CD4-positive, alpha-beta T cell (primary cell): Measurements from ENCODE around the gene OST4. TPM values are rescaled to one million over a fixed set of nuclear protein-coding genes. Genes with fewer than 3 reads are reported as not detected.
A peak's percentile ranks its signal among the peaks of the same experiment; 100 is the strongest.
"Not testable (repeated sequence)": the region's sequence is repeated elsewhere in the genome, so short reads cannot be mapped to it uniquely, and the experiment has no call there.

Experiments used
- ATAC-seq: fragments of 200-7000 bp; cut with Tn5 transposase; one replicate; pipeline ENCODE4 v1.10.0; 2022; ENCODE audit warnings: mild to moderate bottlenecking; ENCODE audit not compliant: poor library complexity
- CTCF ChIA-PET: fragments of 350-600 bp; sonication (Branson Sonifier 250); formaldehyde crosslinking; loops from one replicate; lab custom pipeline; 2021; ENCODE audit warnings: antibody characterized with exemption, inconsistent platforms; lab: Charles Lee
- POLR2A ChIA-PET: fragments of 350-600 bp; sonication (Branson Sonifier 250); formaldehyde crosslinking; loops from one replicate; lab custom pipeline; 2021; ENCODE audit warnings: antibody characterized with exemption, inconsistent platforms; lab: Charles Lee
- DNase-seq, 14 experiments: peaks; one replicate each; pipeline ENCODE4 v3.0.0-alpha.2; 2013 to 2020; ENCODE audit warnings: mixed read lengths in 2 of 14
- H3K27ac ChIP-seq, 2 donors: one replicate each; pipeline versions ENCODE4 v1.5.1 to v1.7.0; 2013; ENCODE audit warnings: low read length in 2 of 2, low read depth in 1 of 2, mild to moderate bottlenecking in 1 of 2
- H3K27me3 ChIP-seq, 2 experiments: 1 replicate in 1 of 2; 2 replicates in 1 of 2; pipeline versions ENCODE4 v1.6.1 to v1.7.0; 2013; ENCODE audit warnings: low read length in 2 of 2, control low read depth in 1 of 2, mild to moderate bottlenecking in 1 of 2, moderate library complexity in 1 of 2; ENCODE audit not compliant: insufficient read depth in 2 of 2, control insufficient read depth in 1 of 2
- H3K36me3 ChIP-seq: one replicate; pipeline ENCODE4 v1.6.1; 2013; ENCODE audit warnings: low read length, control low read depth; ENCODE audit not compliant: insufficient read depth
- H3K4me1 ChIP-seq: one replicate; pipeline ENCODE4 v1.6.1; 2013; ENCODE audit warnings: low read length, control low read depth; ENCODE audit not compliant: insufficient read depth
- H3K4me3 ChIP-seq: one replicate; pipeline ENCODE4 v1.5.1; 2013; ENCODE audit warnings: mild to moderate bottlenecking, low read length, moderate library complexity
- H3K9me3 ChIP-seq, 2 experiments: 1 replicate in 1 of 2; 2 replicates in 1 of 2; pipeline versions ENCODE4 v1.6.1 to v1.7.0; 2013; ENCODE audit warnings: low read length in 2 of 2, mild to moderate bottlenecking in 2 of 2, control low read depth in 1 of 2, moderate library complexity in 1 of 2; ENCODE audit not compliant: control insufficient read depth in 1 of 2, insufficient read depth in 1 of 2
- H3K27ac Mint-ChIP-seq: one replicate; pipeline ENCODE4 v1.8.0; 2020; ENCODE audit warnings: mixed read lengths
- H3K27me3 Mint-ChIP-seq: one replicate; pipeline ENCODE4 v1.8.0; 2021; ENCODE audit warnings: mixed read lengths
- H3K36me3 Mint-ChIP-seq: one replicate; pipeline ENCODE4 v1.8.0; 2021; ENCODE audit warnings: low read depth, mixed read lengths
- H3K4me1 Mint-ChIP-seq: one replicate; pipeline ENCODE4 v1.8.0; 2021; ENCODE audit warnings: low read depth, mixed read lengths
- H3K4me3 Mint-ChIP-seq: one replicate; pipeline ENCODE4 v1.8.0; 2020; ENCODE audit warnings: mild to moderate bottlenecking, mixed read lengths
- H3K9me3 Mint-ChIP-seq: one replicate; pipeline ENCODE4 v1.8.0; 2020; ENCODE audit warnings: mixed read lengths
- intact Hi-C, 2 experiments: fragments of 100-400 bp; cut with DNase I in 1 of 2; cut with micrococcal nuclease in 1 of 2; formaldehyde crosslinking; loops; one replicate each; pipeline versions ENCODE4 v1.15.1 to v1.9.0; 2023 to 2025; cut with DNase I, micrococcal nuclease
- total RNA-seq, 174 experiments: library from RNA in 2 of 174; stranded (reverse) in 2 of 174; gene quantifications; one replicate each; pipeline ENCODE4 v1.2.3 and lab custom pipeline; 2021 to 2026
- TF ChIP-seq, protein P1 (sequence below): fragments of 200-600 bp; IDR thresholded peaks from one replicate; pipeline ENCODE4 v1.8.0; 2022; ENCODE audit warnings: antibody characterized with exemption, mild to moderate bottlenecking

OST4 gene
- total RNA-seq, 2 experiments from 2014 or later = 232 to 254 TPM

DNA sequence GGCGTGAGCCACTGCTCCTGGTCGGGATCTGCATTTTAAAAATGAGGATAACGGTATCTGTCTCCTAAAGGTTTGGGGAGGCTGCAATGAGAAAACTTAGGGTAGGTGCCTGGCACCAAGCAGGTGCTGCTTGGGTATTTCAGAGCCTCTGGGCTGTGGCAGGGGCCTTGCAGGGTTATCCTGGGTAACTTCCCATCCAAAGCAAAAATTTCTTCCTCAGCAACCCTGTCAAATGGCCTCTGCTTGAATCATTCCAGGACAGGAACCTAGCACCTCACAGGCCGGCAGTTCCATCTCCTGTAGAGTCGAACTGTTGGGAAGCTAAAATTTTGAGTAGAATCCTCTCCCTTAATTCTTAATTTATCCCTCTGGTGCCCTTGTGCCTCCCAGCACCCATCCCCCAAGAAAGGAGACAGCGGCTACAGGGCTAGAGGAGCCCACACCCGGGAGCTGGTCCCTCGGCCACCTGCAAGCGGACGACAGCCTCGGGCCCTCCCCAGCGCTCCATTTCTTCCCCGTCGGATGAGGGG lies 46.6 kb upstream of the OST4 start:
- H3K9me3 ChIP-seq = peaks cover 0 to 4% of the 10 kb centered on the region in 2 experiments
- intact Hi-C loops = no loop called here
- H3K4me3 ChIP-seq = no peak overlapping the region
- H3K27me3 ChIP-seq = peaks cover 13 to 14% of the 10 kb centered on the region in 2 experiments
- ATAC-seq (no peak), DNase-seq (no peak)
- no peak overlapping the region for H3K27ac Mint-ChIP-seq
- H3K27me3 Mint-ChIP-seq = peaks cover 33% of the 10 kb centered on the region
- no peak overlapping the region for H3K27ac ChIP-seq
- ChIA-PET POLR2A (interaction anchor here (0.8 kb wide), 1 partner anchor 47 kb away, joined by 3 read pairs; the partner anchor contains the start of gene OST4), CTCF (no interaction called here)
- H3K4me3 Mint-ChIP-seq = peak overlapping the region; percentile 7
- peaks cover 16% of the 10 kb centered on the region for H3K4me1 ChIP-seq
- no peaks in the 10 kb centered on the region for H3K36me3 ChIP-seq
- H3K9me3 Mint-ChIP-seq = no peaks in the 10 kb centered on the region
- TF ChIP-seq, protein P1, sequence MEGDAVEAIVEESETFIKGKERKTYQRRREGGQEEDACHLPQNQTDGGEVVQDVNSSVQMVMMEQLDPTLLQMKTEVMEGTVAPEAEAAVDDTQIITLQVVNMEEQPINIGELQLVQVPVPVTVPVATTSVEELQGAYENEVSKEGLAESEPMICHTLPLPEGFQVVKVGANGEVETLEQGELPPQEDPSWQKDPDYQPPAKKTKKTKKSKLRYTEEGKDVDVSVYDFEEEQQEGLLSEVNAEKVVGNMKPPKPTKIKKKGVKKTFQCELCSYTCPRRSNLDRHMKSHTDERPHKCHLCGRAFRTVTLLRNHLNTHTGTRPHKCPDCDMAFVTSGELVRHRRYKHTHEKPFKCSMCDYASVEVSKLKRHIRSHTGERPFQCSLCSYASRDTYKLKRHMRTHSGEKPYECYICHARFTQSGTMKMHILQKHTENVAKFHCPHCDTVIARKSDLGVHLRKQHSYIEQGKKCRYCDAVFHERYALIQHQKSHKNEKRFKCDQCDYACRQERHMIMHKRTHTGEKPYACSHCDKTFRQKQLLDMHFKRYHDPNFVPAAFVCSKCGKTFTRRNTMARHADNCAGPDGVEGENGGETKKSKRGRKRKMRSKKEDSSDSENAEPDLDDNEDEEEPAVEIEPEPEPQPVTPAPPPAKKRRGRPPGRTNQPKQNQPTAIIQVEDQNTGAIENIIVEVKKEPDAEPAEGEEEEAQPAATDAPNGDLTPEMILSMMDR = no peak
- H3K4me1 Mint-ChIP-seq = peaks cover 13% of the 10 kb centered on the region
- H3K36me3 Mint-ChIP-seq = no peaks in the 10 kb centered on the region

DNA sequence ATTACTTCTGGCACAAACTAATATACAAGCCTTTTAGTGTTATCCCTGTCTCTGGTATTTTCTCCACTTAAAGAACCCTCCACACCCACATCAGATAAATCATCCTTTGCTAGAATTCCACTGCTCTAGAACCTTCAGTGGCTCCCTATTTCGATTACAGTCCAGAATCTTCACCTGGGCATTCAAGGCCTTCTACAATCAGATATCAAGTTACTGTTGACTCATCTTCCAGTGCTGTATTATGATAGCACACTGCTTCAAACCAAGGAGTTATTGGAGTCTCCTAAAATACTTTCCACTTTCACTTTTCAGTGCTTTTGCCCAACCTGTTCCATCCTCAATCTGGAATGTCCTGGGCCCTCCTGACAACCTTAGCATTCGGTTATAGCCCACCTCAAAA lies 44.1 kb upstream of the OST4 start:
- peaks cover 10% of the 10 kb centered on the region for H3K4me1 Mint-ChIP-seq
- no peak for DNase-seq
- intact Hi-C loops = no loop called here
- ChIA-PET CTCF (no interaction called here), POLR2A (no interaction called here)
- TF ChIP-seq, protein P1 = no peak
- ATAC-seq = no peak
- Histone ChIP-seq H3K9me3 (peaks cover 0 to 4% of the 10 kb centered on the region in 2 experiments), H3K4me1 (peaks cover 9% of the 10 kb centered on the region), H3K27ac (no peak overlapping the region), H3K36me3 (no peaks in the 10 kb centered on the region), H3K4me3 (no peak overlapping the region), H3K27me3 (peaks cover 13 to 14% of the 10 kb centered on the region in 2 experiments)
- H3K36me3 Mint-ChIP-seq = no peaks in the 10 kb centered on the region
- peaks cover 33% of the 10 kb centered on the region for H3K27me3 Mint-ChIP-seq
- H3K27ac Mint-ChIP-seq = no peak overlapping the region
- H3K9me3 Mint-ChIP-seq = no peaks in the 10 kb centered on the region
- no peak overlapping the region for H3K4me3 Mint-ChIP-seq

DNA sequence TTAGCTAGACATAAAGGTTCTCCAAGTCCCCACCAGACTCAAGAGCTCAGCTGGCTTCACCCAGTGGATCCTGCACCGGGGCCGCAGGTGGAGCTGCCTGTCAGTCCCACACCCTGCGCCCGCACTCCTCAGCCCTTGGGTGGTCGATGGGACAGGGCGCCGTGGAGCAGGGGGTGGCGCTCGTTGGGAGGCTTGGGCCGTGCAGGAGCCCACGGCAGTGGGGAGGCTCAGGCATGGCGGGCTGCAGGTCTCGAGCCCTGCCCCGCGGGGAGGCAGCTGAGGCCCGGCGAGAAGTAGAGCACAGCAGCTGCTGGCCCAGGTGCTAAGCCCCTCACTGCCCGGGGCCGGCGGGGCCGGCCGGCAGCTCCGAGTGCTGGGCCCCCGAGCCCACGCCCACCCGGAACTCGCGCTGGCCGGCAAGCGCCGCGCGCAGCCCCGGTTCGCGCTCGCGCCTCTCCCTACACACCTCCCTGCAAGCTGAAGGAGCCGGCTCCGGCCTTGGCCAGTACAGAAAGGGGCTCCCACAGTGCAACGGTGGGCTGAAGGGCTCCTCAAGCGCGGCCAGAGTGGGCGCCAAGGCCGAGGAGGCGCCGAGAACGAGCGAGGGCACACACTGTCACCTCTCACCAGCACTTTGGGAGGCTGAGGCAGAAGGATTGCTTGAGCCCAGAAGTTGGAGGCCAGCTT lies 40.1 kb upstream of the OST4 start:
- not testable (repeated sequence) for H3K9me3 Mint-ChIP-seq, H3K27ac Mint-ChIP-seq, ATAC-seq, H3K36me3 Mint-ChIP-seq, DNase-seq, H3K27ac ChIP-seq, H3K36me3 ChIP-seq, H3K4me3 ChIP-seq, H3K9me3 ChIP-seq, H3K4me1 ChIP-seq, H3K27me3 ChIP-seq, H3K4me1 Mint-ChIP-seq, H3K4me3 Mint-ChIP-seq
- H3K27me3 Mint-ChIP-seq = peaks cover 13% of the 10 kb centered on the region
- POLR2A ChIA-PET = interaction anchor here (1.5 kb wide), 1 partner anchor 12 kb away, joined by 6 read pairs; the partner anchor contains the start of gene ABHD1
- intact Hi-C loops = loop anchor here in 1 of 2 experiments (5.0 kb wide), 1 partner anchor 36 kb away; the partner anchor contains the start of gene TCF23
- CTCF ChIA-PET = interaction anchor here (0.6 kb wide), 1 partner anchor 141 kb away, joined by 5 read pairs; no protein-coding TSS in a partner anchor

DNA sequence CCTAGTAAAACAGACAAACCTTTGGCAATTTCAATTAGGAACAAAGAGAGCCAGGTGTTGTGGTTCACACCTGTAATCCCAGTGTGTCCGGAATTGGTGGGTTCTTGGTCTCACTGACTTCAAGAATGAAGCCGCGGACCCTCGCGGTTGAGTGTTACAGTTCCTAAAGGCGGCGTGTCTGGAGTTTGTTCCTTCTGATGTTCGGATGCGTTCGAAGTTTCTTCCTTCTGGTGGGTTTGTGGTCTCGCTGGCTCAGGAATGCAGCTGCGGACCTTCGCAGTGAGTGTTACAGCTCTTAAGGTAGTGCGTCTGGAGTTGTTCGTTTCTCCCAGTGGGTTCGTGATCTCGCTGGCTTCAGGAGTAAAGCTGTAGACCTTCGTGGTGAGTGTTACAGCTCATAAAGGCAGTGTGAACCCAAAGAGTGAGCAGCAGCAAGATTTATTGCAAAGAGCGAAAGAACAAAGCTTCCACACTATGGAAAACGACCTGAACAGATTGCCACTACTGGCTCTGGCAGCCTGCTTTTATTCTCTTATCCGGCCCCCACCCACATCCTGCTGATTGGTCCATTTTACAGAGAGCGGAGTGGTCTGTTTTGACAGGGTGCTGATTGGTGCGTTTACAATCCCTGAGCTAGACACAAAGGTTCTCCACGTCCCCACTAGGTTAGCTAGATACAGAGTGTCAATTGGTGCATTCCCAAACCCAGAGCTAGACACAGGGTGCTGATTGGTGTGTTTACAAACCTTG lies 39.3 kb upstream of the OST4 start:
- H3K27ac ChIP-seq, H3K9me3 Mint-ChIP-seq, H3K4me3 ChIP-seq, H3K36me3 ChIP-seq, H3K27ac Mint-ChIP-seq, H3K4me1 ChIP-seq, POLR2A ChIA-PET, H3K4me1 Mint-ChIP-seq, H3K4me3 Mint-ChIP-seq, DNase-seq, CTCF ChIA-PET, ATAC-seq, H3K9me3 ChIP-seq, H3K36me3 Mint-ChIP-seq, H3K27me3 ChIP-seq: not testable (repeated sequence)
- intact Hi-C loops = loop anchor here in 1 of 2 experiments (5.0 kb wide), 1 partner anchor 37 kb away; the partner anchor contains the start of gene TCF23
- peaks cover 19% of the 10 kb centered on the region for H3K27me3 Mint-ChIP-seq
